ENCODE data around the gene CDH13.

DNA sequence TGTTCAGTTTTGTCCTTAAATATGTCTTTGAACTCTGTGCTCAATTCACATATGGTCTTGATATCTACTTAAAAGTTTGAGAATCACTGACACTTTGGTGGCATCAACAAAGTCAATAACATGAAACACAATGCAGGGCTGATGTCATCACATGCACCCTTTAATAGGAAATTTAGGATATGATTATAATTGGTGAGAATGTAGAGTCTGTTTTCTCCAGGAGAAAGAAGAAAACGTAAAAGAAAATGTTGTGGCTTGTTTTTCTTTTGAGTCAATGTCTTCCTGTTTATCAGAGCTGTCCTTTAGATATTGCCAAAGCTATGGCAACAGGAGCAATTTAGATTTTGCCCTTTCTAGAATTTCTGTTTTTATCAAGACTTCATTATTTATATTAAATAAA lies 396.9 kb downstream of the CDH13 start:
- TF ChIP-seq, protein P1, sequence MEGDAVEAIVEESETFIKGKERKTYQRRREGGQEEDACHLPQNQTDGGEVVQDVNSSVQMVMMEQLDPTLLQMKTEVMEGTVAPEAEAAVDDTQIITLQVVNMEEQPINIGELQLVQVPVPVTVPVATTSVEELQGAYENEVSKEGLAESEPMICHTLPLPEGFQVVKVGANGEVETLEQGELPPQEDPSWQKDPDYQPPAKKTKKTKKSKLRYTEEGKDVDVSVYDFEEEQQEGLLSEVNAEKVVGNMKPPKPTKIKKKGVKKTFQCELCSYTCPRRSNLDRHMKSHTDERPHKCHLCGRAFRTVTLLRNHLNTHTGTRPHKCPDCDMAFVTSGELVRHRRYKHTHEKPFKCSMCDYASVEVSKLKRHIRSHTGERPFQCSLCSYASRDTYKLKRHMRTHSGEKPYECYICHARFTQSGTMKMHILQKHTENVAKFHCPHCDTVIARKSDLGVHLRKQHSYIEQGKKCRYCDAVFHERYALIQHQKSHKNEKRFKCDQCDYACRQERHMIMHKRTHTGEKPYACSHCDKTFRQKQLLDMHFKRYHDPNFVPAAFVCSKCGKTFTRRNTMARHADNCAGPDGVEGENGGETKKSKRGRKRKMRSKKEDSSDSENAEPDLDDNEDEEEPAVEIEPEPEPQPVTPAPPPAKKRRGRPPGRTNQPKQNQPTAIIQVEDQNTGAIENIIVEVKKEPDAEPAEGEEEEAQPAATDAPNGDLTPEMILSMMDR (IDR thresholded peaks at IDR 0.05) = no peak
- TF ChIP-seq POLR2AphosphoS5 (IDR thresholded peaks at IDR 0.05) = no peak
- TF ChIP-seq POLR2A (IDR thresholded peaks at IDR 0.05) = no peak
- no peak for TF ChIP-seq EP300 (IDR thresholded peaks at IDR 0.05)
